HEK293T (cell line): ENCODE results near the gene SLC9C2.

Experiments used
- CTCF ChIA-PET: fragments of 350-600 bp; formaldehyde crosslinking; extraction: SDS; loops from one replicate; lab custom pipeline; 2021; ENCODE audit warnings: antibody characterized with exemption, inconsistent platforms; lab: Yijun Ruan, JAX
- POLR2A ChIA-PET: fragments of 350-600 bp; formaldehyde crosslinking; extraction: SDS; loops from one replicate; lab custom pipeline; 2020; ENCODE audit warnings: antibody characterized with exemption, inconsistent platforms; lab: Yijun Ruan, JAX
- DNase-seq: peaks from one replicate; pipeline ENCODE4 v3.0.0; 2012; ENCODE audit warnings: mixed read lengths; ENCODE audit errors: extremely low spot score
- ARNT ChIP-seq: fragments of 450-650 bp; IDR thresholded peaks from 2 replicates; pipeline ENCODE4 v1.6.1; 2017; ENCODE audit warnings: mild to moderate bottlenecking
- BHLHE40 ChIP-seq: fragments of 450-650 bp; IDR thresholded peaks from 2 replicates; pipeline ENCODE4 v1.6.1; 2016; ENCODE audit warnings: mild to moderate bottlenecking, moderate library complexity, borderline replicate concordance
- CTBP1 ChIP-seq: fragments of 450-650 bp; IDR thresholded peaks from 2 replicates; pipeline ENCODE4 v1.6.1; 2016; ENCODE audit warnings: borderline replicate concordance
- ELF4 ChIP-seq: fragments of 450-650 bp; IDR thresholded peaks from 2 replicates; pipeline ENCODE4 v1.6.1; 2017; ENCODE audit warnings: antibody characterized with exemption
- FOXA1 ChIP-seq: fragments of 450-650 bp; IDR thresholded peaks from 2 replicates; pipeline ENCODE4 v1.6.1; 2016; ENCODE audit warnings: mild to moderate bottlenecking
- FOXK2 ChIP-seq: fragments of 450-650 bp; IDR thresholded peaks from 2 replicates; pipeline ENCODE4 v1.6.1; 2016; ENCODE audit warnings: mild to moderate bottlenecking
- FOXM1 ChIP-seq: fragments of 450-650 bp; IDR thresholded peaks from 2 replicates; pipeline ENCODE4 v1.6.1; 2017; ENCODE audit warnings: mild to moderate bottlenecking, borderline replicate concordance
- HDGF ChIP-seq: fragments of 450-650 bp; IDR thresholded peaks from 2 replicates; pipeline ENCODE4 v1.6.1; 2017; ENCODE audit warnings: antibody characterized with exemption, borderline replicate concordance
- L3MBTL2 ChIP-seq: fragments of 450-650 bp; conservative IDR thresholded peaks from 2 replicates; pipeline ENCODE4 v1.6.1; 2016; ENCODE audit warnings: mild to moderate bottlenecking
- LEF1 ChIP-seq: fragments of 450-650 bp; IDR thresholded peaks from 2 replicates; pipeline ENCODE4 v1.6.1; 2017; ENCODE audit warnings: mild to moderate bottlenecking, borderline replicate concordance
- NFRKB ChIP-seq: fragments of 450-650 bp; IDR thresholded peaks from 2 replicates; pipeline ENCODE4 v1.6.1; 2016; ENCODE audit warnings: mild to moderate bottlenecking, moderate library complexity
- PKNOX1 ChIP-seq: fragments of 450-650 bp; IDR thresholded peaks from 2 replicates; pipeline ENCODE4 v1.6.1; 2016
- SP1 ChIP-seq: fragments of 450-650 bp; IDR thresholded peaks from 2 replicates; pipeline ENCODE4 v1.6.1; 2017
- SUZ12 ChIP-seq: fragments of 450-650 bp; IDR thresholded peaks from 2 replicates; pipeline ENCODE4 v1.6.1; 2016; ENCODE audit warnings: mild to moderate bottlenecking
- TARDBP ChIP-seq: fragments of 450-650 bp; IDR thresholded peaks from 2 replicates; pipeline ENCODE4 v1.6.1; 2016
- ZNF384 ChIP-seq: fragments of 450-650 bp; IDR thresholded peaks from 2 replicates; pipeline ENCODE4 v1.6.1; 2016

SLC9C2 gene

GRCh38 chr1:173545688-173546087, 57.2 kb downstream of the SLC9C2 start:
- CTCF ChIA-PET, result no interaction called here
- no peak for TF ChIP-seq FOXK2
- no peak for TF ChIP-seq SP1
- no peak for TF ChIP-seq SUZ12
- no peak for TF ChIP-seq ARNT
- TF ChIP-seq FOXA1, result no peak
- TF ChIP-seq FOXM1, result no peak
- TF ChIP-seq NFRKB, result no peak
- TF ChIP-seq BHLHE40, result no peak
- POLR2A ChIA-PET, result no interaction called here
- no peak for DNase-seq

- ChIA-PET CTCF (no interaction called here), POLR2A (no interaction called here)
- peak; percentile 36 for DNase-seq
- TF ChIP-seq ELF4 (no peak), CTBP1 (no peak), ARNT (no peak), PKNOX1 (no peak), TARDBP (no peak), SP1 (no peak), NFRKB (no peak)
These were observed 66.6 kb downstream of the SLC9C2 start for GRCh38 chr1:173536223-173536622.

- ChIA-PET POLR2A (no interaction called here), CTCF (no interaction called here)
- TF ChIP-seq ELF4 (no peak), FOXK2 (no peak), BHLHE40 (no peak)
- no peak for DNase-seq
These were observed 70.6 kb downstream of the SLC9C2 start for GRCh38 chr1:173532237-173532636.

DNA sequence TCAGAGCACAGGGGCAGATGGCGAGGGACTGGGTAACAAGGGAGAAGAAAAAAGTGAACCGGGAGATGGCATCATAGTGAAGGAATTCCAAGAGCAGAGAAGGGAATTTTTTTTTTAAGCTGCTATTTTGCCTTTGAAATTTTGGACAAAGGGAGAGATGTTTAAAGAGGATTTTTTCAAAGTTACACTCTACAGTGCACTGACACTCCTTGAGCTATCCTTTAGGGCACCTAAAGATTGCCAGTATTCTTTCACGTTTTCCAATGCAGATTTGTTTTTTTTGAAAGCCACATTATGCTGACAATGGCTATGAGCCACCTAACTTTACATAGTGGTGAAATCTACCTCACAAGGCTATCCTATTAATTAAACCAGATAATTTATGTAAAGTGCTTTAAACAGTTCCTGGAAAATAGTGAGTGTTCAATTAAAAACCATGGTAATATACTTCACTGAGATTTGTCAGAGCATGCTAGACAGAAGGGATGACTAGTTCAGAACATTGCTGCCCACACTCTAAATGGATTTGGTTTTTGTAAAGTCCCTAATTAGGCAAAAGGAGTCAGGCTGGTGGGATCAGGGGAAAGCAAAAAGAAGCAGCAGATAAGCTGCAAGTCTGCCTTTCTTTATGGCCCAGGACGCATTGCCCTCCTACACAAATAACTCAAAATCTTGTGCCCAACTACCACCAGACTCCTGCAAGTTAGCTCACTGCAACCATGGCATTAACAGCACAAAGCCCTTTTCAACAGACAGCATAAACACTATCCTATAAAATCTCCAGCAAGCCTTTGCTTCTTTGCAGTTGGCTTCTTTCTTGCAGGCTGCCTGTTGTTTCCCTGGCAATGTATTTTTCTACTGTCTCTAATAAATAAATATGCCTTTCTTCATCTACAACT, 71.8 kb downstream of the SLC9C2 start:
- TF ChIP-seq BHLHE40, result no peak
- no peak for TF ChIP-seq SUZ12
- TF ChIP-seq FOXM1, result no peak
- TF ChIP-seq ZNF384, result no peak
- no peak for TF ChIP-seq TARDBP
- no peak for DNase-seq
- CTCF ChIA-PET, result no interaction called here
- POLR2A ChIA-PET, result no interaction called here

DNA sequence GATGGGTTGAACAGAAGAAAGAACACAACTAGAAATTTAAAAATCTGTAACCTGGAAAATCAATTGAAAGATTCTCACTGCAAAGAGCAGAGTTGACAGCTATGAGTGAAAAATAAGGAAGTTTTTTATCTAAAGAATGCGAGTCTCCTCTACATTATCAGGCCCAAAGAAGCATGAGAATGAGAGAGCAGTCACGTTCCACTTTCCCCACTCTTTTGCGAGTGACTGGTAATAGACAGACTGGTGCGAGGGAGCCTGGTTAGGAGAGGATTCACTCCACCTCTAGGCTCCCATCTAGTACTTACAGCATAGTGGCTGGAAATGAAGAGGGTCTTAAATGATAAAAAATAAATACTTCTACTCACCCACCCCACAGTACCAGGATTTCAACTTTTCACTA, 73.8 kb downstream of the SLC9C2 start:
- no peak for DNase-seq
- ChIA-PET CTCF (no interaction called here), POLR2A (no interaction called here)
- TF ChIP-seq PKNOX1 (no peak), CTBP1 (no peak), BHLHE40 (no peak), ARNT (no peak), TARDBP (no peak), ZNF384 (no peak), SP1 (no peak), SUZ12 (no peak), FOXM1 (no peak), HDGF (no peak), FOXA1 (no peak), FOXK2 (no peak), NFRKB (no peak), ELF4 (no peak), L3MBTL2 (no peak), LEF1 (no peak)

GRCh38 chr1:173527151-173527826, 75.6 kb downstream of the SLC9C2 start:
- TF ChIP-seq BHLHE40, result no peak
- no peak for TF ChIP-seq TARDBP
- DNase-seq, result no peak
- ChIA-PET POLR2A (no interaction called here), CTCF (no interaction called here)

DNA sequence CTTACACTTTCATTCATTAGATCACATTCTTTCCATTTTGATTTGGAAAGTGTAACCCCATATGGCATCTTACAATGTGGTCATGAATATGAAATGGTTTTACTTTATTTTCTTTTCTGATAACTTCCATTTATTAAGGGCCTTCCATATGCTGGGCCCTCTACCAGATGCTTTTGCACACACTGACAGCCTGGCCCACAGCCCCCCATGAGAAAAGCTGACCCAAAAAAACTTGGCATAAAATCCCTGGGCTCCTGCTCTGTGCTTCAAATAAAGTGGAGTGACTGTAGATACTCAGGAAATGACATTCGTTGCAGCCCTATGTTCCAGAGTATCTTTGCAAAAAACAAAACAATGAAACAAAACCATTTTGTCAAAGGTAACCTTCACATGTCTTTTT, 76.9 kb downstream of the SLC9C2 start:
- no peak for DNase-seq
- ChIA-PET POLR2A (no interaction called here), CTCF (no interaction called here)
- no peak for TF ChIP-seq FOXK2
- no peak for TF ChIP-seq ZNF384
- no peak for TF ChIP-seq SUZ12
- no peak for TF ChIP-seq PKNOX1
